Skeletal muscle satellite cell (primary cell): ENCODE measurements around the gene OSBPL7.

Experiments
- H3K27me3 ChIP-seq: 2 replicates; pipeline ENCODE4 v1.7.0; 2013; ENCODE audit warnings: low read length; ENCODE audit not compliant: control insufficient read depth, insufficient read depth
- H3K36me3 ChIP-seq: 2 replicates; pipeline ENCODE4 v1.7.0; 2013; ENCODE audit warnings: mild to moderate bottlenecking, control low read depth, low read length; ENCODE audit not compliant: insufficient read depth
- H3K4me1 ChIP-seq: 2 replicates; pipeline ENCODE4 v1.7.0; 2013; ENCODE audit warnings: low read length; ENCODE audit not compliant: control insufficient read depth, insufficient read depth
- H3K4me2 ChIP-seq: 2 replicates; pipeline ENCODE4 v1.7.0; 2013; ENCODE audit warnings: mild to moderate bottlenecking, low read length
- H3K4me3 ChIP-seq: 2 replicates; pipeline ENCODE4 v1.7.0; 2013; ENCODE audit warnings: low read length
- H3K9ac ChIP-seq: 2 replicates; pipeline ENCODE4 v1.7.0; 2013; ENCODE audit warnings: mild to moderate bottlenecking, low read depth, low read length, moderate library complexity
- H3K9me3 ChIP-seq: replicated peaks from 2 replicates; pipeline ENCODE4 v1.7.0; 2013; ENCODE audit warnings: mild to moderate bottlenecking, control low read depth, low read length

The OSBPL7 gene

GRCh38 chr17:47808830-47809480, 12.6 kb downstream of the OSBPL7 start:
- Histone ChIP-seq H3K9ac (no peak overlapping the region), H3K36me3 (peaks cover 30% of the 10 kb centered on the region)

GRCh38 chr17:47808036-47808829, 13.4 kb downstream of the OSBPL7 start:
- Histone ChIP-seq H3K4me1 (peaks cover 11% of the 10 kb centered on the region), H3K9me3 (no peaks in the 10 kb centered on the region), H3K36me3 (peaks cover 30% of the 10 kb centered on the region), H3K4me2 (no peak overlapping the region), H3K9ac (no peak overlapping the region), H3K27me3 (peaks cover 14% of the 10 kb centered on the region), H3K4me3 (no peak overlapping the region)

More at GRCh38 chr17:47808830-47809480, 12.6 kb downstream of the OSBPL7 start:
- peaks cover 11% of the 10 kb centered on the region for H3K4me1 ChIP-seq
- H3K9me3 ChIP-seq: no peaks in the 10 kb centered on the region
- H3K27me3 ChIP-seq: peaks cover 7% of the 10 kb centered on the region
- no peak overlapping the region for H3K4me3 ChIP-seq
- H3K4me2 ChIP-seq: no peak overlapping the region

- Histone ChIP-seq H3K9ac (no peak overlapping the region), H3K4me3 (no peak overlapping the region), H3K27me3 (peaks cover 17% of the 10 kb centered on the region)
These were observed 14.2 kb downstream of the OSBPL7 start for GRCh38 chr17:47807421-47807820.

GRCh38 chr17:47806913-47807255, 14.7 kb downstream of the OSBPL7 start:
- Histone ChIP-seq H3K4me1 (peaks cover 11% of the 10 kb centered on the region), H3K9me3 (no peaks in the 10 kb centered on the region), H3K9ac (no peak overlapping the region), H3K4me3 (no peak overlapping the region), H3K36me3 (peaks cover 25% of the 10 kb centered on the region), H3K4me2 (no peak overlapping the region), H3K27me3 (peaks cover 18% of the 10 kb centered on the region)

More at GRCh38 chr17:47807421-47807820, 14.2 kb downstream of the OSBPL7 start:
- peaks cover 25% of the 10 kb centered on the region for H3K36me3 ChIP-seq
- no peak overlapping the region for H3K4me2 ChIP-seq
- no peaks in the 10 kb centered on the region for H3K9me3 ChIP-seq
- H3K4me1 ChIP-seq: peaks cover 11% of the 10 kb centered on the region

GRCh38 chr17:47806026-47806912, 15.3 kb downstream of the OSBPL7 start:
- Histone ChIP-seq H3K4me2 (no peak overlapping the region), H3K36me3 (peaks cover 25% of the 10 kb centered on the region), H3K9me3 (no peaks in the 10 kb centered on the region), H3K9ac (no peak overlapping the region), H3K27me3 (peaks cover 24% of the 10 kb centered on the region), H3K4me3 (no peak overlapping the region), H3K4me1 (peaks cover 11% of the 10 kb centered on the region)

GRCh38 chr17:47804461-47804860, 17.1 kb downstream of the OSBPL7 start:
- no peak overlapping the region for H3K4me3 ChIP-seq
- no peak overlapping the region for H3K4me2 ChIP-seq
- no peaks in the 10 kb centered on the region for H3K9me3 ChIP-seq
- H3K9ac ChIP-seq: no peak overlapping the region
- no peaks in the 10 kb centered on the region for H3K4me1 ChIP-seq
- H3K27me3 ChIP-seq: peaks cover 41% of the 10 kb centered on the region
- H3K36me3 ChIP-seq: peaks cover 25% of the 10 kb centered on the region

- Histone ChIP-seq H3K4me3 (no peak overlapping the region), H3K9me3 (no peaks in the 10 kb centered on the region), H3K27me3 (peaks cover 42% of the 10 kb centered on the region), H3K4me2 (no peak overlapping the region), H3K4me1 (no peaks in the 10 kb centered on the region), H3K9ac (no peak overlapping the region), H3K36me3 (peaks cover 21% of the 10 kb centered on the region)
These were observed 17.8 kb downstream of the OSBPL7 start for GRCh38 chr17:47803751-47804150.

GRCh38 chr17:47803201-47803600, 18.4 kb downstream of the OSBPL7 start:
- H3K27me3 ChIP-seq: peaks cover 48% of the 10 kb centered on the region
- H3K9me3 ChIP-seq: no peaks in the 10 kb centered on the region
- H3K4me2 ChIP-seq: no peak overlapping the region
- H3K36me3 ChIP-seq: peaks cover 15% of the 10 kb centered on the region
- H3K9ac ChIP-seq: no peak overlapping the region
- no peak overlapping the region for H3K4me3 ChIP-seq
- no peaks in the 10 kb centered on the region for H3K4me1 ChIP-seq

GRCh38 chr17:47802341-47803022, 19.1 kb downstream of the OSBPL7 start:
- Histone ChIP-seq H3K4me3 (no peak overlapping the region), H3K4me2 (no peak overlapping the region), H3K36me3 (peaks cover 8% of the 10 kb centered on the region), H3K27me3 (peaks cover 55% of the 10 kb centered on the region), H3K9ac (no peak overlapping the region), H3K9me3 (no peaks in the 10 kb centered on the region), H3K4me1 (no peaks in the 10 kb centered on the region)

- peaks cover 4% of the 10 kb centered on the region for H3K36me3 ChIP-seq
- H3K4me1 ChIP-seq: no peaks in the 10 kb centered on the region
- H3K9ac ChIP-seq: no peak overlapping the region
- no peak overlapping the region for H3K4me2 ChIP-seq
- peaks cover 56% of the 10 kb centered on the region for H3K27me3 ChIP-seq
- no peaks in the 10 kb centered on the region for H3K9me3 ChIP-seq
- H3K4me3 ChIP-seq: no peak overlapping the region
These were observed 19.7 kb downstream of the OSBPL7 start for GRCh38 chr17:47801906-47802305.
